ENCODE data around the gene SPOCK1.
A peak's percentile ranks its signal among the peaks of the same experiment; 100 is the strongest.

The SPOCK1 gene

GRCh38 chr5:137320056-137321045 lies 178.8 kb downstream of the SPOCK1 start:
- peak; percentile 42 for DNase-seq

GRCh38 chr5:137318027-137318426 lies 181.1 kb downstream of the SPOCK1 start:
- DNase-seq = no peak

- DNase-seq = no peak
Measured at GRCh38 chr5:137316346-137316736, 182.8 kb downstream of the SPOCK1 start.

GRCh38 chr5:137315534-137316345 lies 183.4 kb downstream of the SPOCK1 start:
- no peak for DNase-seq

- DNase-seq = no peak
Measured at GRCh38 chr5:137315109-137315508, 184.0 kb downstream of the SPOCK1 start.

- DNase-seq = no peak
Measured at GRCh38 chr5:137313526-137314175, 185.5 kb downstream of the SPOCK1 start.

GRCh38 chr5:137312011-137312410 lies 187.1 kb downstream of the SPOCK1 start:
- no peak for DNase-seq

- no peak for DNase-seq
Measured at GRCh38 chr5:137310051-137310730, 188.9 kb downstream of the SPOCK1 start.

- no peak for DNase-seq
Measured at GRCh38 chr5:137309290-137309689, 189.8 kb downstream of the SPOCK1 start.

GRCh38 chr5:137308311-137308710 lies 190.8 kb downstream of the SPOCK1 start:
- no peak for DNase-seq

- DNase-seq = no peak
Measured at GRCh38 chr5:137306903-137307302, 192.2 kb downstream of the SPOCK1 start.

- DNase-seq = no peak
Measured at GRCh38 chr5:137305971-137306602, 193.0 kb downstream of the SPOCK1 start.

GRCh38 chr5:137304226-137304874 lies 194.8 kb downstream of the SPOCK1 start:
- no peak for DNase-seq

GRCh38 chr5:137303509-137303908 lies 195.6 kb downstream of the SPOCK1 start:
- DNase-seq = no peak

- DNase-seq = no peak
Measured at GRCh38 chr5:137300411-137301240, 198.5 kb downstream of the SPOCK1 start.

GRCh38 chr5:137296213-137296781 lies 202.8 kb downstream of the SPOCK1 start:
- DNase-seq = no peak

GRCh38 chr5:137294604-137295003 lies 204.5 kb downstream of the SPOCK1 start:
- DNase-seq = no peak

GRCh38 chr5:137292461-137293027 lies 206.6 kb downstream of the SPOCK1 start:
- DNase-seq = no peak

- no peak for DNase-seq
Measured at GRCh38 chr5:137291436-137291835, 207.7 kb downstream of the SPOCK1 start.

- DNase-seq = no peak
Measured at GRCh38 chr5:137291031-137291430, 208.1 kb downstream of the SPOCK1 start.
